A673 (cell line): Measurements from ENCODE around the gene BAG5.

Experiments used
- CTCF ChIP-seq: fragments of 300-800, 200-600 bp; sonication (generic); conservative IDR thresholded peaks from 2 replicates; pipeline ENCODE4 v1.5.1; 2017; ENCODE audit warnings: low read depth, mild to moderate bottlenecking, antibody characterized with exemption, low read length, moderate library complexity, mixed read lengths
- EZH2 ChIP-seq: fragments of 200-600 bp; sonication (generic); IDR thresholded peaks from 2 replicates; pipeline ENCODE4 v1.6.1; 2017; ENCODE audit warnings: borderline replicate concordance, low read depth, mild to moderate bottlenecking, mixed read lengths, antibody characterized with exemption, low read length; ENCODE audit not compliant: poor library complexity, severe bottlenecking

- TF ChIP-seq CTCF (no peak), EZH2 (no peak)
Measured at GRCh38 chr14:103552011-103552845, 10.2 kb downstream of the BAG5 start.
